Measurements from ENCODE around the gene ARL3.

The ARL3 gene

DNA sequence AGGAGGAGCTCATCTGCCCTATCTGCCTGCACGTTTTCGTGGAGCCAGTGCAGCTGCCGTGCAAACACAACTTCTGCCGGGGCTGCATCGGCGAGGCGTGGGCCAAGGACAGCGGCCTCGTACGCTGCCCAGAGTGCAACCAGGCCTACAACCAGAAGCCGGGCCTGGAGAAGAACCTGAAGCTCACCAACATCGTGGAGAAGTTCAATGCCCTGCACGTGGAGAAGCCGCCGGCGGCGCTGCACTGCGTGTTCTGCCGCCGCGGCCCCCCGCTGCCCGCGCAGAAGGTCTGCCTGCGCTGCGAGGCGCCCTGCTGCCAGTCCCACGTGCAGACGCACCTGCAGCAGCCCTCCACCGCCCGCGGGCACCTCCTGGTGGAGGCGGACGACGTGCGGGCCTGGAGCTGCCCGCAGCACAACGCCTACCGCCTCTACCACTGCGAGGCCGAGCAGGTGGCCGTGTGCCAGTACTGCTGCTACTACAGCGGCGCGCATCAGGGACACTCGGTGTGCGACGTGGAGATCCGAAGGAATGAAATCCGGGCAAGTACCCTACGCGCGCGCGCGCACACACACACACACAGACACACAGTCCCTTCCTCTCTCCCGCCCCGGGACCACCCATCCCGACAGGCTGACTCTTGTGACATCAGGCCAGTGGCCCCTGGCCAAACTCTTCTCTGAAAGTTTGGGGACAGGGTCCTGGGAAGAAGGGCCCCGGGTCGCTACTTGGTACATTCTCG is 69.4 kb downstream of the ARL3 start:
- peak overlapping the region; percentile 92 to 99 for H3K18ac ChIP-seq (ENCODE audit: low read depth in 1 of 2, low read length in 2 of 2)
- H3K23ac ChIP-seq (ENCODE audit: low read length in 2 of 2), result peak overlapping the region; percentile 81 to 98
- peak; percentile 80 for DNase-seq
- H3K4me1 ChIP-seq (ENCODE audit: control insufficient read depth, insufficient read depth, low read depth, low read length), result peaks cover 34% of the 10 kb centered on the region
- peak overlapping the region; percentile 94 for H2BK5ac ChIP-seq (ENCODE audit: low read depth, low read length, poor library complexity, severe bottlenecking)
- H2AK5ac ChIP-seq (ENCODE audit: low read length, severe bottlenecking), result no peak overlapping the region
- under 1% methylated on average over 62 of the region's 62 CpGs for WGBS
- H2BK120ac ChIP-seq (ENCODE audit: low read depth, low read length), result peak overlapping the region; percentile 75
- H2AFZ ChIP-seq (ENCODE audit: low read depth, low read length), result no peak overlapping the region
- H3K36me3 ChIP-seq (ENCODE audit: control insufficient read depth in 1 of 2, insufficient read depth in 2 of 2, low read depth in 1 of 2, low read length in 2 of 2), result peaks cover 22 to 44% of the 10 kb centered on the region in 2 experiments
- H3K9ac ChIP-seq (ENCODE audit: low read length), result peak overlapping the region; percentile 98
- no peaks in the 10 kb centered on the region for H3K9me3 ChIP-seq (ENCODE audit: control insufficient read depth, low read length)
- H3K27me3 ChIP-seq (ENCODE audit: control insufficient read depth in 1 of 2, insufficient read depth in 1 of 2, low read length in 2 of 2), result no peaks in the 10 kb centered on the region
- peak overlapping the region; percentile 93 for H4K91ac ChIP-seq (ENCODE audit: low read length)
- peak overlapping the region; percentile 83 to 98 for H3K4ac ChIP-seq (ENCODE audit: low read depth in 1 of 2, low read length in 2 of 2)
- peak overlapping the region; percentile 19 for H2BK15ac ChIP-seq (ENCODE audit: low read depth, poor library complexity, severe bottlenecking)
- H3K14ac ChIP-seq (ENCODE audit: low read length in 2 of 2), result peak overlapping the region in 1 of 2 experiments; percentile 100
- peak overlapping the region; percentile 78 for H3K4me2 ChIP-seq (ENCODE audit: low read length, poor library complexity, severe bottlenecking)
- H4K8ac ChIP-seq (ENCODE audit: low read length), result peak overlapping the region; percentile 56
- peak overlapping the region; percentile 79 to 95 for H3K4me3 ChIP-seq (ENCODE audit: insufficient read depth in 1 of 2, low read depth in 1 of 2, low read length in 2 of 2)
- H2BK12ac ChIP-seq (ENCODE audit: low read length in 2 of 2), result peak overlapping the region; percentile 80 to 97
- no peaks in the 10 kb centered on the region for H3K79me1 ChIP-seq (replicated peaks; ENCODE audit: low read length, poor library complexity, severe bottlenecking)
- peak overlapping the region; percentile 94 for H3K27ac ChIP-seq (ENCODE audit: low read length, poor library complexity, severe bottlenecking)

DNA sequence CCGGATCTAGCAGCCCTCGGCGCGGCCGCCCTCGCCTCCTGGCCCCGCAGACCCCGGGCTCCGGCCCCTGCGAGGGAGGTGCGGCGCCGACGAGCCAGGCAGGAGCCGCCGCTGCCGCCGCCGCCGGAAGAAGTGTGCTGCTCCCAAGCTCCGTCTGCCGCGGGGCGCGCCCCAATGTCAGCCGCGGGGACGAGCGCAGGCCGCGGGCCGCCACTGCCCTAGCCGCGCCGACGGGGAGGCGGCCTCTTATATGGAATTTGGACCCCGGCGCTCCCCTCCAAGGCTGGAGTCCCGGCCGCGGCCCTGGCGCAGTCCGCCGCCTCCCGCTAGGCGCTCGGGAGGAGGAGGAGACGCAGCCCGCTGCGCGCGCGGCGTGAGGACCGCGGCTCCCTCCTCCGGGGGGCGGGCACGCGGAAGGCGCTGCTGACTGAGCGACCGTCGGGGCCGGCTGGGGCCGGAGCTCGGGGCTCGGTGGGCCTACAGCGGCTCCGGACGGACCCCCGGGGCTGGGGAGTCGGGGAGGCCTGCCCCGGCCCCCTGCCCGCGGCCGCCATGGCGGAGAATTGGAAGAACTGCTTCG is 70.0 kb downstream of the ARL3 start, which contains the start of gene TRIM8:
TSS of gene TRIM8 (plus strand) at position 414 of the 580 bp plus-strand sequence. CDS start at position 553, 139 bp downstream.
- Histone ChIP-seq H3K36me3 (ENCODE audit: control insufficient read depth in 1 of 2, insufficient read depth in 2 of 2, low read depth in 1 of 2, low read length in 2 of 2) (peaks cover 22 to 37% of the 10 kb centered on the region in 2 experiments), H3K14ac (ENCODE audit: low read length in 2 of 2) (peak within 1 kb of the TSS in 1 of 2 experiments; percentile 100), H3K4me2 (ENCODE audit: low read length, poor library complexity, severe bottlenecking) (peak within 1 kb of the TSS; percentile 82), H3K27me3 (ENCODE audit: control insufficient read depth in 1 of 2, insufficient read depth in 1 of 2, low read length in 2 of 2) (no peaks in the 10 kb centered on the region), H2BK5ac (ENCODE audit: low read depth, low read length, poor library complexity, severe bottlenecking) (peak within 1 kb of the TSS; percentile 98), H2BK15ac (ENCODE audit: low read depth, poor library complexity, severe bottlenecking) (peak within 1 kb of the TSS; percentile 44), H3K4me3 (ENCODE audit: insufficient read depth in 1 of 2, low read depth in 1 of 2, low read length in 2 of 2) (peak within 1 kb of the TSS; percentile 79 to 95), H3K23ac (ENCODE audit: low read length in 2 of 2) (peak within 1 kb of the TSS; percentile 81 to 98), H3K27ac (ENCODE audit: low read length, poor library complexity, severe bottlenecking) (peak within 1 kb of the TSS; percentile 94), H3K9ac (ENCODE audit: low read length) (peak within 1 kb of the TSS; percentile 98), H3K18ac (ENCODE audit: low read depth in 1 of 2, low read length in 2 of 2) (peak within 1 kb of the TSS; percentile 92 to 99), H4K8ac (ENCODE audit: low read length) (peak within 1 kb of the TSS; percentile 58), H3K4me1 (ENCODE audit: control insufficient read depth, insufficient read depth, low read depth, low read length) (peaks cover 27% of the 10 kb centered on the region), H2BK12ac (ENCODE audit: low read length in 2 of 2) (peak within 1 kb of the TSS; percentile 80 to 97), H3K9me3 (ENCODE audit: control insufficient read depth, low read length) (no peaks in the 10 kb centered on the region), H2BK120ac (ENCODE audit: low read depth, low read length) (peak within 1 kb of the TSS; percentile 93), H3K4ac (ENCODE audit: low read depth in 1 of 2, low read length in 2 of 2) (peak within 1 kb of the TSS; percentile 83 to 98), H3K79me1 (replicated peaks; ENCODE audit: low read length, poor library complexity, severe bottlenecking) (no peaks in the 10 kb centered on the region), H2AK5ac (ENCODE audit: low read length, severe bottlenecking) (peak within 1 kb of the TSS; percentile 69), H4K91ac (ENCODE audit: low read length) (peak within 1 kb of the TSS; percentile 93), H2AFZ (ENCODE audit: low read depth, low read length) (no peak within 1 kb of the TSS)
- peak; percentile 46 for DNase-seq
- WGBS, result 1% methylated on average over 40 of the region's 80 CpGs

DNA sequence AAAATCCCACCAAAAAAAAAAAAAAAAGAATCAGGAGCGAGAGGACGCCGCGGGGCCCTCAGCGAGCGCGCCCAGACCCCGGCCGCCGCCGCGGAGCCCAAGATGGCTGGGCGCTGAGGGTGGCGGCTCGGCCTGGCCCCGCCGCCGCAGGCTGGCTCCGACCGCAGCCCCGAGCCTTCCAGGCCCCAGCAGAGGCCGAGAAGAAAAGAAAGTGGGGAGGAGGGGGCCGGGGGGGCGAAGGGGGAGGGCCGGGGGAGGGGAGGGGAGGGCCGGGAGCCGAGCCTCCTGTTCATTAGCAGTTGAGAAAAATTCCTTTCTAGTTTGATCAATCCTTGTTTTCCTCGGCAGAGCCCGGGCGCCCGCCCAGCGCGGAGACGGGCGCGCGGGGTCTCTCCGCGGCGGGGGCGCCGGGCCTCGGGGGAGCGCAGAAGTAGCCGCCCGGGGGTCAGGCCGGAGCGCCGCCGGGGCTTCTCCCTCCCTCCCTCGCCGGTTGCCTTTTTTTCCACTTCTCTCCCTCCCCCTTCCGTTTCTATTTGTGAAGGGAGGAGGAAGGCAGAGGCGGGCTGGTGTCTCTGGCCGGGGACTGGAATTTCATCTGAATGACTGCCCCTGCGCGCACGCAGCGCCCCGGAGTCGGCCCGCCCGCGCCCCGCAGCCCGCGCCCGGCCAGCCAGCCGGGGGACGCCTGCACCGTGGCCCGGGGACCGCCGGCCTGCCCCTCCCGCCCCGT is 70.7 kb downstream of the ARL3 start:
- DNase-seq, result peak; percentile 87

More for the DNA sequence above, 70.7 kb downstream of the ARL3 start:
- H3K79me1 ChIP-seq (replicated peaks; ENCODE audit: low read length, poor library complexity, severe bottlenecking), result no peaks in the 10 kb centered on the region
- H3K9ac ChIP-seq (ENCODE audit: low read length), result peak overlapping the region; percentile 98
- peak overlapping the region; percentile 95 for H3K27ac ChIP-seq (ENCODE audit: low read length, poor library complexity, severe bottlenecking)
- H4K91ac ChIP-seq (ENCODE audit: low read length), result peak overlapping the region; percentile 93
- H2BK15ac ChIP-seq (ENCODE audit: low read depth, poor library complexity, severe bottlenecking), result no peak overlapping the region
- H3K9me3 ChIP-seq (ENCODE audit: control insufficient read depth, low read length), result no peaks in the 10 kb centered on the region
- H3K36me3 ChIP-seq (ENCODE audit: control insufficient read depth in 1 of 2, insufficient read depth in 2 of 2, low read depth in 1 of 2, low read length in 2 of 2), result peaks cover 16 to 31% of the 10 kb centered on the region in 2 experiments
- H3K18ac ChIP-seq (ENCODE audit: low read depth in 1 of 2, low read length in 2 of 2), result peak overlapping the region; percentile 92 to 99
- H3K14ac ChIP-seq (ENCODE audit: low read length in 2 of 2), result peak overlapping the region in 1 of 2 experiments; percentile 91
- peaks cover 21% of the 10 kb centered on the region for H3K4me1 ChIP-seq (ENCODE audit: control insufficient read depth, insufficient read depth, low read depth, low read length)
- H3K4ac ChIP-seq (ENCODE audit: low read depth in 1 of 2, low read length in 2 of 2), result peak overlapping the region; percentile 79 to 98
- H2BK5ac ChIP-seq (ENCODE audit: low read depth, low read length, poor library complexity, severe bottlenecking), result peak overlapping the region; percentile 98
- H3K4me2 ChIP-seq (ENCODE audit: low read length, poor library complexity, severe bottlenecking), result peak overlapping the region; percentile 82
- no peaks in the 10 kb centered on the region for H3K27me3 ChIP-seq (ENCODE audit: control insufficient read depth in 1 of 2, insufficient read depth in 1 of 2, low read length in 2 of 2)
- H2AK5ac ChIP-seq (ENCODE audit: low read length, severe bottlenecking), result peak overlapping the region; percentile 69
- 2% methylated on average over 32 of the region's 76 CpGs for WGBS
- H2BK12ac ChIP-seq (ENCODE audit: low read length in 2 of 2), result peak overlapping the region in 1 of 2 experiments; percentile 76
- H2BK120ac ChIP-seq (ENCODE audit: low read depth, low read length), result peak overlapping the region; percentile 93
- peak overlapping the region; percentile 79 to 95 for H3K4me3 ChIP-seq (ENCODE audit: insufficient read depth in 1 of 2, low read depth in 1 of 2, low read length in 2 of 2)
- no peak overlapping the region for H2AFZ ChIP-seq (ENCODE audit: low read depth, low read length)
- H3K23ac ChIP-seq (ENCODE audit: low read length in 2 of 2), result peak overlapping the region; percentile 20 to 81
- peak overlapping the region; percentile 58 for H4K8ac ChIP-seq (ENCODE audit: low read length)
